ENCODE data around the gene PKD1L1. TPM values are rescaled to one million over a fixed set of nuclear protein-coding genes. Genes with fewer than 3 reads are reported as not detected.

PKD1L1 gene
- polyA plus RNA-seq, 2 of the 4 experiments (the other 2 are of a cell fraction) = 0.21 TPM

DNA sequence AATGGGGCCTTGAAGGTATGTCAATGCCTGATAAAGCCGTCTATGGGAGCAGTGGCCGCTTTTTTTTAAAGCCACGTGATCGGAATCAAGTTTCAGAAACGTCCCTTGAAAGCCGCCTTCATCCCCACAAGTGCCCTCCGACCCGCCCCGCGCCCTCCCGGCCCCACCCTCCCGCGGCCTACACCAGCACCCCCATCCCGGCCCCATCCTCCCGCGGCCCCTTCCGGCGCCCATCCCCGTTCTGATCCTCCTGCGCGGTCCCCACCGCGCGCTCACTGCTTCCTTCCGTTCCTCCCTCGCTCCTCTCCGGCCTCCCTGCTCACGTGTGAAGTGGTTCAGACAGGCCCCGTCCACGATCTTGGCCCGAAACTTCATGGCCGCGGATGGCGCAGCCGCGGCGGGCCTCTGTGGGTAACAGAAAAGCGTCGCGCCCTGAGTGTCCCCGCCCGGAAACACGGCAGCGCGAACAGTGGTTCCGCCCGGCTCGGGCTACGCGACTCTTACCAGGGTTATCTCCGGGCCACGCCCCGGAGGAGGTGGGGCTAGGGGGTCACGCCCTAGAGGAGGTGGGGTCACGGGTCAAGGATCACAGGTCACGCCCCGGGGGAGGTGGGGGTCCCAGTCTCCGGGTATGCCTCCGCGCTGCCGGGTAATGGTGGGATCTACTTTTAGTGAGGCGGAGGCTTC is 31.0 kb upstream of the PKD1L1 start, which contains the start of gene HUS1 (continued):
- TF ChIP-seq ESRRA (IDR thresholded peaks at IDR 0.05; ENCODE audit: borderline replicate concordance, low read length) (peak; percentile 91), TFCP2L1 (CRISPR knock-in tag; IDR thresholded peaks at IDR 0.05) (no peak), HOXB13 (CRISPR knock-in tag; IDR thresholded peaks at IDR 0.05; ENCODE audit: low read depth) (no peak), GATA3 (IDR thresholded peaks at IDR 0.05; ENCODE audit: borderline replicate concordance) (peak; percentile 52; the same call in 1 of the 2 replicates), SMC3 (IDR thresholded peaks at IDR 0.05) (peak; percentile 41; the same call in 2 of the 3 replicates), HOXA7 (CRISPR knock-in tag; IDR thresholded peaks at IDR 0.05) (no peak), FOSL2 (IDR thresholded peaks at IDR 0.05) (0 out of 2 replicates have a peak, but pooled peaks have one; percentile 8), FOSL2 (CRISPR knock-in tag; IDR thresholded peaks at IDR 0.05) (0 out of 2 replicates have a peak, but pooled peaks have one; percentile 10), RARB (CRISPR knock-in tag; IDR thresholded peaks at IDR 0.05) (peak; percentile 59; the same call in 1 of the 2 replicates), CBX2 (IDR thresholded peaks at IDR 0.05; ENCODE audit: borderline replicate concordance, low read depth) (no peak), KDM5A (IDR thresholded peaks at IDR 0.05) (peak; percentile 7; the same call in 1 of the 2 replicates), POLR2A (IDR thresholded peaks at IDR 0.05; ENCODE audit: low read length) (peak; percentile 76), FOXS1 (CRISPR knock-in tag; IDR thresholded peaks at IDR 0.05) (no peak), TP53 (CRISPR knock-in tag; IDR thresholded peaks at IDR 0.05) (peak; percentile 71; the same call in 1 of the 2 replicates), MAZ (IDR thresholded peaks at IDR 0.05; ENCODE audit: borderline replicate concordance, low read depth, low read length) (0 out of 2 replicates have a peak, but pooled peaks have one; percentile 22)
- TF ChIP-seq, protein P1, sequence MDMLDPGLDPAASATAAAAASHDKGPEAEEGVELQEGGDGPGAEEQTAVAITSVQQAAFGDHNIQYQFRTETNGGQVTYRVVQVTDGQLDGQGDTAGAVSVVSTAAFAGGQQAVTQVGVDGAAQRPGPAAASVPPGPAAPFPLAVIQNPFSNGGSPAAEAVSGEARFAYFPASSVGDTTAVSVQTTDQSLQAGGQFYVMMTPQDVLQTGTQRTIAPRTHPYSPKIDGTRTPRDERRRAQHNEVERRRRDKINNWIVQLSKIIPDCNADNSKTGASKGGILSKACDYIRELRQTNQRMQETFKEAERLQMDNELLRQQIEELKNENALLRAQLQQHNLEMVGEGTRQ (IDR thresholded peaks at IDR 0.05) = no peak
- TF ChIP-seq, protein P2, sequence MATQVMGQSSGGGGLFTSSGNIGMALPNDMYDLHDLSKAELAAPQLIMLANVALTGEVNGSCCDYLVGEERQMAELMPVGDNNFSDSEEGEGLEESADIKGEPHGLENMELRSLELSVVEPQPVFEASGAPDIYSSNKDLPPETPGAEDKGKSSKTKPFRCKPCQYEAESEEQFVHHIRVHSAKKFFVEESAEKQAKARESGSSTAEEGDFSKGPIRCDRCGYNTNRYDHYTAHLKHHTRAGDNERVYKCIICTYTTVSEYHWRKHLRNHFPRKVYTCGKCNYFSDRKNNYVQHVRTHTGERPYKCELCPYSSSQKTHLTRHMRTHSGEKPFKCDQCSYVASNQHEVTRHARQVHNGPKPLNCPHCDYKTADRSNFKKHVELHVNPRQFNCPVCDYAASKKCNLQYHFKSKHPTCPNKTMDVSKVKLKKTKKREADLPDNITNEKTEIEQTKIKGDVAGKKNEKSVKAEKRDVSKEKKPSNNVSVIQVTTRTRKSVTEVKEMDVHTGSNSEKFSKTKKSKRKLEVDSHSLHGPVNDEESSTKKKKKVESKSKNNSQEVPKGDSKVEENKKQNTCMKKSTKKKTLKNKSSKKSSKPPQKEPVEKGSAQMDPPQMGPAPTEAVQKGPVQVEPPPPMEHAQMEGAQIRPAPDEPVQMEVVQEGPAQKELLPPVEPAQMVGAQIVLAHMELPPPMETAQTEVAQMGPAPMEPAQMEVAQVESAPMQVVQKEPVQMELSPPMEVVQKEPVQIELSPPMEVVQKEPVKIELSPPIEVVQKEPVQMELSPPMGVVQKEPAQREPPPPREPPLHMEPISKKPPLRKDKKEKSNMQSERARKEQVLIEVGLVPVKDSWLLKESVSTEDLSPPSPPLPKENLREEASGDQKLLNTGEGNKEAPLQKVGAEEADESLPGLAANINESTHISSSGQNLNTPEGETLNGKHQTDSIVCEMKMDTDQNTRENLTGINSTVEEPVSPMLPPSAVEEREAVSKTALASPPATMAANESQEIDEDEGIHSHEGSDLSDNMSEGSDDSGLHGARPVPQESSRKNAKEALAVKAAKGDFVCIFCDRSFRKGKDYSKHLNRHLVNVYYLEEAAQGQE (IDR thresholded peaks at IDR 0.05) = peak; percentile 16; the same call in 1 of the 2 replicates
- TF ChIP-seq, protein P3, sequence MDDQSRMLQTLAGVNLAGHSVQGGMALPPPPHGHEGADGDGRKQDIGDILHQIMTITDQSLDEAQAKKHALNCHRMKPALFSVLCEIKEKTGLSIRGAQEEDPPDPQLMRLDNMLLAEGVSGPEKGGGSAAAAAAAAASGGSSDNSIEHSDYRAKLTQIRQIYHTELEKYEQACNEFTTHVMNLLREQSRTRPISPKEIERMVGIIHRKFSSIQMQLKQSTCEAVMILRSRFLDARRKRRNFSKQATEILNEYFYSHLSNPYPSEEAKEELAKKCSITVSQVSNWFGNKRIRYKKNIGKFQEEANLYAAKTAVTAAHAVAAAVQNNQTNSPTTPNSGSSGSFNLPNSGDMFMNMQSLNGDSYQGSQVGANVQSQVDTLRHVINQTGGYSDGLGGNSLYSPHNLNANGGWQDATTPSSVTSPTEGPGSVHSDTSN (IDR thresholded peaks at IDR 0.05) = peak; percentile 57; the same call in 1 of the 2 replicates
- TF ChIP-seq, protein P4, sequence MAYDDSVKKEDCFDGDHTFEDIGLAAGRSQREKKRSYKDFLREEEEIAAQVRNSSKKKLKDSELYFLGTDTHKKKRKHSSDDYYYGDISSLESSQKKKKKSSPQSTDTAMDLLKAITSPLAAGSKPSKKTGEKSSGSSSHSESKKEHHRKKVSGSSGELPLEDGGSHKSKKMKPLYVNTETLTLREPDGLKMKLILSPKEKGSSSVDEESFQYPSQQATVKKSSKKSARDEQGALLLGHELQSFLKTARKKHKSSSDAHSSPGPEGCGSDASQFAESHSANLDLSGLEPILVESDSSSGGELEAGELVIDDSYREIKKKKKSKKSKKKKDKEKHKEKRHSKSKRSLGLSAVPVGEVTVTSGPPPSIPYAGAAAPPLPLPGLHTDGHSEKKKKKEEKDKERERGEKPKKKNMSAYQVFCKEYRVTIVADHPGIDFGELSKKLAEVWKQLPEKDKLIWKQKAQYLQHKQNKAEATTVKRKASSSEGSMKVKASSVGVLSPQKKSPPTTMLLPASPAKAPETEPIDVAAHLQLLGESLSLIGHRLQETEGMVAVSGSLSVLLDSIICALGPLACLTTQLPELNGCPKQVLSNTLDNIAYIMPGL (CRISPR knock-in tag; IDR thresholded peaks at IDR 0.05; ENCODE audit: borderline replicate concordance) = no peak
- TF ChIP-seq, protein P5, sequence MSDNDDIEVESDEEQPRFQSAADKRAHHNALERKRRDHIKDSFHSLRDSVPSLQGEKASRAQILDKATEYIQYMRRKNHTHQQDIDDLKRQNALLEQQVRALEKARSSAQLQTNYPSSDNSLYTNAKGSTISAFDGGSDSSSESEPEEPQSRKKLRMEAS (IDR thresholded peaks at IDR 0.05) = peak; percentile 95
- TF ChIP-seq, protein P6, sequence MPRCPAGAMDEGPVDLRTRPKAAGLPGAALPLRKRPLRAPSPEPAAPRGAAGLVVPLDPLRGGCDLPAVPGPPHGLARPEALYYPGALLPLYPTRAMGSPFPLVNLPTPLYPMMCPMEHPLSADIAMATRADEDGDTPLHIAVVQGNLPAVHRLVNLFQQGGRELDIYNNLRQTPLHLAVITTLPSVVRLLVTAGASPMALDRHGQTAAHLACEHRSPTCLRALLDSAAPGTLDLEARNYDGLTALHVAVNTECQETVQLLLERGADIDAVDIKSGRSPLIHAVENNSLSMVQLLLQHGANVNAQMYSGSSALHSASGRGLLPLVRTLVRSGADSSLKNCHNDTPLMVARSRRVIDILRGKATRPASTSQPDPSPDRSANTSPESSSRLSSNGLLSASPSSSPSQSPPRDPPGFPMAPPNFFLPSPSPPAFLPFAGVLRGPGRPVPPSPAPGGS (IDR thresholded peaks at IDR 0.05) = peak; percentile 85
